Right renal pelvis (tissue), 4 donors: ENCODE measurements around the gene TAS2R5. TPM values are rescaled to one million over a fixed set of nuclear protein-coding genes. Genes with fewer than 3 reads are reported as not detected.
"Not testable (repeated sequence)": the region's sequence is repeated elsewhere in the genome, so short reads cannot be mapped to it uniquely, and the experiment has no call there.

Experiments
- DNase-seq, 4 donors: peaks; one replicate each; pipeline ENCODE4 v3.0.0-alpha.2; 2013; ENCODE audit warnings: low read depth in 4 of 4, low spot score in 3 of 4, missing footprints in 1 of 4
- polyA plus RNA-seq, 4 donors: library from polyadenylated mRNA; unstranded; fragments of 120-200 nt; gene quantifications; one replicate each; pipeline ENCODE4 v1.2.1, GENCODE V29; 2013; ENCODE audit not compliant: insufficient read length in 4 of 4

TAS2R5 gene
- 1 to 10 TPM; 1.8 to 4.1 (median 2.1) TPM for polyA plus RNA-seq

- no peak for DNase-seq
These were observed at the start of gene TAS2R5 for GRCh38 chr7:141789917-141790316. TAS2R5 (plus strand) TSS chr7:141790217; CDS start chr7:141790362, 145 bp downstream.

GRCh38 chr7:141742229-141742628, 47.8 kb upstream of the TAS2R5 start:
- DNase-seq, result no peak

- no peak for DNase-seq
These were observed 45.9 kb upstream of the TAS2R5 start for GRCh38 chr7:141744131-141744530.

- no peak for DNase-seq
These were observed 41.6 kb upstream of the TAS2R5 start for GRCh38 chr7:141748396-141748795.

GRCh38 chr7:141751904-141752303, 38.1 kb upstream of the TAS2R5 start:
- DNase-seq, result not testable (repeated sequence)

GRCh38 chr7:141752634-141753033, 37.4 kb upstream of the TAS2R5 start:
- no peak for DNase-seq

GRCh38 chr7:141754939-141755338, 35.1 kb upstream of the TAS2R5 start:
- DNase-seq, result no peak

- DNase-seq, result no peak
These were observed 26.2 kb upstream of the TAS2R5 start, which contains the start of gene TAS2R3 for GRCh38 chr7:141763797-141764196. TAS2R3 (plus strand) TSS chr7:141764097; CDS start chr7:141764159, 62 bp downstream.

GRCh38 chr7:141770083-141770583, 19.9 kb upstream of the TAS2R5 start:
- not testable (repeated sequence) for DNase-seq

- DNase-seq, result no peak
These were observed 13.6 kb upstream of the TAS2R5 start, which contains the start of gene TAS2R4 for GRCh38 chr7:141776374-141776773. TAS2R4 (plus strand) TSS chr7:141776674; CDS start chr7:141778489, 1,815 bp downstream.

- peak; percentile 5 to 22 (median 12) for DNase-seq
These were observed 4.1 kb upstream of the TAS2R5 start for GRCh38 chr7:141785706-141786552.

- DNase-seq, result no peak
These were observed 1.7 kb upstream of the TAS2R5 start for GRCh38 chr7:141788296-141788695.

GRCh38 chr7:141792526-141792925, 2.5 kb downstream of the TAS2R5 start:
- no peak for DNase-seq

- DNase-seq, result no peak
These were observed 30.1 kb downstream of the TAS2R5 start for GRCh38 chr7:141820067-141820466.

GRCh38 chr7:141822432-141822831, 32.4 kb downstream of the TAS2R5 start:
- not testable (repeated sequence) for DNase-seq

- DNase-seq, result no peak
These were observed 47.7 kb downstream of the TAS2R5 start for GRCh38 chr7:141837683-141838082.

- DNase-seq, result no peak
These were observed 48.6 kb downstream of the TAS2R5 start for GRCh38 chr7:141838581-141838980.

GRCh38 chr7:141839256-141839655, 49.2 kb downstream of the TAS2R5 start:
- DNase-seq, result no peak

GRCh38 chr7:141840708-141841107, 50.7 kb downstream of the TAS2R5 start:
- DNase-seq, result no peak
